ENCODE results near the gene TNNT1.

Gene TNNT1

GRCh38 chr19:55085923-55086715, 62.9 kb downstream of the TNNT1 start:
- Histone ChIP-seq H3K9me3 (ENCODE audit: insufficient read depth, low read depth, low read length) (no peaks in the 10 kb centered on the region), H3K27me3 (ENCODE audit: insufficient read depth, low read length) (peaks cover 48% of the 10 kb centered on the region), H3K27ac (ENCODE audit: low read depth, low read length) (no peak overlapping the region), H3K9ac (ENCODE audit: low read depth, low read length) (0 out of 2 replicates have a peak overlapping the region, but pooled peaks have one; percentile 59), H3K4me3 (ENCODE audit: low read length) (peak overlapping the region; percentile 65), H3K36me3 (ENCODE audit: insufficient read depth, low read length) (peaks cover 7% of the 10 kb centered on the region), H3K4me1 (ENCODE audit: insufficient read depth, low read length) (peaks cover 18% of the 10 kb centered on the region)
- 21% methylated on average over 32 of the region's 35 CpGs for WGBS

- Histone ChIP-seq H3K4me1 (ENCODE audit: insufficient read depth, low read length) (peaks cover 18% of the 10 kb centered on the region), H3K27ac (ENCODE audit: low read depth, low read length) (no peak overlapping the region), H3K9me3 (ENCODE audit: insufficient read depth, low read depth, low read length) (no peaks in the 10 kb centered on the region), H3K36me3 (ENCODE audit: insufficient read depth, low read length) (no peaks in the 10 kb centered on the region), H3K27me3 (ENCODE audit: insufficient read depth, low read length) (peaks cover 63% of the 10 kb centered on the region), H3K4me3 (ENCODE audit: low read length) (no peak overlapping the region), H3K9ac (ENCODE audit: low read depth, low read length) (no peak overlapping the region)
- WGBS, result 79% methylated on average over 10 of the region's 10 CpGs
Observed at GRCh38 chr19:55084416-55084815, 64.6 kb downstream of the TNNT1 start.

DNA sequence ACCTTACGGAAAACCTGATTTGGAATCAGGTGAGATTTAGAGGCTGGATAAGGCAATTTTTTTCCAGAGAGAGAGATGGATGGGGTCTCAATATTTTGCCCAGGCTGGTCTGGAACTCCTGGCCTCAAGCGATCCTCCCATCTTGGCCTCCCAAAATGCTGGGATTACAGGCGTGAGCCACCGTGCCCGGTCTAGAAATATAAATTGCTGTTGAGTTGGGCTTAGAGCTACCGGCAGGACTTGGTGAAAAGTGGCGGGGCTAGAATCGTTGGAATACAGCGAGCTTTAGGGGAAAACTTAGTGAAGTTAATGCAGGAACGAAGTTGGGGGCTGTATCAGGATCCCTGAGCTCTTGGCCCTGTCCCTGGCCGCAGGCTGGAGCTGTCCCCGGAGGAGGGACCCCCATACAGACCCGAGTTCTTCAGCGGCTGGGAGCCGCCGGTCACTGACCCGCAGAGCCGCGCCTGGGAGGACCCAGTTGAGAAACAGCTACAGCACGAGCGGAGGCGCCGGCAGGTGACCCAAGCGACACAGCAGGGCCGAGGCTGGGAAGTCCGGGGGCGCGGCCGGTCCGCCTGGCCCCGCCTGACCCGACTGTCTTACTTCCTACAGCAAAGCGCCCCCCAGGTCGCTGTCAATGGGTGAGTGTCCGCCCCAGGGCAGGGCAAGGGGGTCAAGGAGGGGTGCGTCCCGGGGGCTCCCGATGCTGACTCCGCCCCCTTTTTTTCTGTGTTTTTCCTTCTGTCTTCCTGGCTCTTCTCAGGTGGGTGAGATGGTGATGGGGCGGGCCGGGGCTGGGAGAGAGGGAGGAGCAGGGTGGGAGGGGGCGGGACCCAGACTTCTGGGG, 65.8 kb downstream of the TNNT1 start:
- H3K9me3 ChIP-seq (ENCODE audit: insufficient read depth, low read depth, low read length), result no peaks in the 10 kb centered on the region
- 50% methylated on average over 42 of the region's 42 CpGs for WGBS
- no peak overlapping the region for H3K4me3 ChIP-seq (ENCODE audit: low read length)
- H3K27ac ChIP-seq (ENCODE audit: low read depth, low read length), result no peak overlapping the region
- peaks cover 69% of the 10 kb centered on the region for H3K27me3 ChIP-seq (ENCODE audit: insufficient read depth, low read length)
- no peaks in the 10 kb centered on the region for H3K36me3 ChIP-seq (ENCODE audit: insufficient read depth, low read length)
- no peak overlapping the region for H3K9ac ChIP-seq (ENCODE audit: low read depth, low read length)
- peaks cover 15% of the 10 kb centered on the region for H3K4me1 ChIP-seq (ENCODE audit: insufficient read depth, low read length)
